ENCODE measurements around the gene MYL12B.

- TF ChIP-seq CTCF (IDR thresholded peaks at IDR 0.05) (no peak), ZFX (IDR thresholded peaks at IDR 0.05; ENCODE audit: borderline replicate concordance) (no peak)
These were observed at the start of gene MYL12B for GRCh38 chr18:3261373-3262233.

Measured in 22Rv1 (cell line).